HepG2 (cell line): ENCODE results near the gene ZNF326. TPM values are rescaled to one million over a fixed set of nuclear protein-coding genes. Genes with fewer than 3 reads are reported as not detected.
A peak's percentile ranks its signal among the peaks of the same experiment; 100 is the strongest.

Experiments used
- ATAD3A ChIP-seq: sonication (generic); formaldehyde crosslinking; IDR thresholded peaks from 2 replicates; pipeline ENCODE4 v1.4.0; 2020; ENCODE audit warnings: missing genetic modification reagents
- ATM ChIP-seq: fragments of 450-650 bp; IDR thresholded peaks from 2 replicates; pipeline ENCODE4 v1.7.1; 2017; ENCODE audit warnings: mild to moderate bottlenecking, borderline replicate concordance
- DNMT1 ChIP-seq: sonication (generic); formaldehyde crosslinking; IDR thresholded peaks from 2 replicates; pipeline ENCODE4 v1.5.1; 2020; ENCODE audit warnings: mild to moderate bottlenecking, missing genetic modification reagents
- FOXK2 ChIP-seq: fragments of 450-650 bp; IDR thresholded peaks from 2 replicates; pipeline ENCODE4 v1.6.1; 2016
- GRHL1 ChIP-seq: sonication (generic); formaldehyde crosslinking; conservative IDR thresholded peaks from 2 replicates; pipeline ENCODE4 v1.8.0; 2022; ENCODE audit warnings: missing genetic modification reagents
- HDAC1 ChIP-seq: sonication (generic); formaldehyde crosslinking; IDR thresholded peaks from 2 replicates; pipeline ENCODE4 v1.5.1; 2020; ENCODE audit warnings: mild to moderate bottlenecking, missing genetic modification reagents
- KMT2A ChIP-seq: sonication (generic); formaldehyde crosslinking; IDR thresholded peaks from 2 replicates; pipeline ENCODE4 v1.4.0; 2020; ENCODE audit warnings: missing genetic modification reagents
- NFIB ChIP-seq: sonication (generic); formaldehyde crosslinking; IDR thresholded peaks from 2 replicates; pipeline ENCODE4 v1.9.0; 2021; ENCODE audit warnings: missing genetic modification reagents, mild to moderate bottlenecking, borderline replicate concordance
- RFXANK ChIP-seq: IDR thresholded peaks from 2 replicates; pipeline ENCODE4 v1.6.1; 2016
- SAP130 ChIP-seq: IDR thresholded peaks from 2 replicates; pipeline ENCODE4 v1.6.1; 2016; ENCODE audit warnings: low read depth
- SMAD9 ChIP-seq: sonication (generic); formaldehyde crosslinking; IDR thresholded peaks from 2 replicates; pipeline ENCODE4 v1.5.1; 2020; ENCODE audit warnings: mild to moderate bottlenecking, missing genetic modification reagents
- TFDP2 ChIP-seq: sonication (generic); formaldehyde crosslinking; IDR thresholded peaks from 2 replicates; pipeline ENCODE4 v1.4.0; 2020; ENCODE audit warnings: missing genetic modification reagents
- TOPORS ChIP-seq: sonication (generic); formaldehyde crosslinking; IDR thresholded peaks from 2 replicates; pipeline ENCODE4 v1.8.0; 2023; ENCODE audit warnings: mild to moderate bottlenecking, missing genetic modification reagents
- ZFP41 ChIP-seq: sonication (generic); formaldehyde crosslinking; IDR thresholded peaks from 2 replicates; pipeline ENCODE4 v1.4.0; 2020; ENCODE audit warnings: mild to moderate bottlenecking, missing genetic modification reagents, borderline replicate concordance
- ZFP62 ChIP-seq: sonication (generic); formaldehyde crosslinking; IDR thresholded peaks from 2 replicates; pipeline ENCODE4 v1.4.0; 2020; ENCODE audit warnings: missing genetic modification reagents
- ZFP82 ChIP-seq: sonication (generic); formaldehyde crosslinking; IDR thresholded peaks from 2 replicates; pipeline ENCODE4 v1.5.1; 2020; ENCODE audit warnings: mild to moderate bottlenecking, missing genetic modification reagents, borderline replicate concordance
- ZFY ChIP-seq: sonication (generic); formaldehyde crosslinking; IDR thresholded peaks from 2 replicates; pipeline ENCODE4 v1.4.0; 2020; ENCODE audit warnings: missing genetic modification reagents
- ZNF121 ChIP-seq: sonication (generic); formaldehyde crosslinking; IDR thresholded peaks from 2 replicates; pipeline ENCODE4 v1.5.0; 2020; ENCODE audit warnings: mild to moderate bottlenecking, missing genetic modification reagents
- ZNF205 ChIP-seq: IDR thresholded peaks from 2 replicates; pipeline ENCODE4 v1.6.1; 2018; ENCODE audit warnings: missing biosample characterization, missing genetic modification reagents
- ZNF251 ChIP-seq: sonication (generic); formaldehyde crosslinking; IDR thresholded peaks from 2 replicates; pipeline ENCODE4 v1.9.0; 2021; ENCODE audit warnings: mild to moderate bottlenecking, missing genetic modification reagents
- ZNF337 ChIP-seq: sonication (generic); formaldehyde crosslinking; IDR thresholded peaks from 2 replicates; pipeline ENCODE4 v1.5.1; 2020; ENCODE audit warnings: missing genetic modification reagents, low read depth, mild to moderate bottlenecking, borderline replicate concordance
- ZNF441 ChIP-seq: sonication (generic); formaldehyde crosslinking; IDR thresholded peaks from 2 replicates; pipeline ENCODE4 v1.7.0; 2021; ENCODE audit warnings: missing genetic modification reagents, borderline replicate concordance
- ZNF484 ChIP-seq: sonication (generic); formaldehyde crosslinking; IDR thresholded peaks from 2 replicates; pipeline ENCODE4 v1.5.1; 2020; ENCODE audit warnings: mild to moderate bottlenecking, low read depth, missing genetic modification reagents, borderline replicate concordance
- ZNF616 ChIP-seq: sonication (generic); formaldehyde crosslinking; IDR thresholded peaks from 2 replicates; pipeline ENCODE4 v1.5.0; 2020; ENCODE audit warnings: low read depth, mild to moderate bottlenecking, missing genetic modification reagents
- ZNF703 ChIP-seq: sonication (generic); formaldehyde crosslinking; IDR thresholded peaks from 2 replicates; pipeline ENCODE4 v1.5.1; 2020; ENCODE audit warnings: missing genetic modification reagents, mild to moderate bottlenecking, moderate library complexity, borderline replicate concordance
- ZSCAN12 ChIP-seq: sonication (generic); formaldehyde crosslinking; IDR thresholded peaks from 2 replicates; pipeline ENCODE4 v1.9.0; 2021; ENCODE audit warnings: mild to moderate bottlenecking, missing genetic modification reagents
- ZSCAN25 ChIP-seq: sonication (generic); formaldehyde crosslinking; IDR thresholded peaks from 2 replicates; pipeline ENCODE4 v1.8.0; 2022; ENCODE audit warnings: mild to moderate bottlenecking, missing genetic modification reagents
- polyA plus RNA-seq, 8 experiments: library from polyadenylated mRNA; depleted of rRNA in 3 of 8; stranded (reverse) in 7 of 8; unstranded in 1 of 8; fragments of >200 nt; fragmentation: Illumina TruSeq in 4 of 8; extraction: Trizol in 4 of 8; gene quantifications; 2 replicates each; pipeline versions ENCODE4 v1.2.1 to v1.2.3, GENCODE V29; 2011 to 2016; ENCODE audit warnings: low read depth in 4 of 8, missing spikeins in 1 of 8, mixed read lengths in 1 of 8; ENCODE audit not compliant: insufficient read depth in 1 of 8
- total RNA-seq, 5 experiments: library from RNA; depleted of rRNA; stranded (reverse); fragments of >200 nt; fragmentation: Illumina TruSeq; extraction: Trizol; gene quantifications; 2 replicates each; pipeline ENCODE4 v1.2.3, GENCODE V29; 2016; ENCODE audit warnings: low read depth in 1 of 5
- TF ChIP-seq, protein P1 (sequence below): sonication (generic); formaldehyde crosslinking; IDR thresholded peaks from 2 replicates; pipeline ENCODE4 v1.5.1; 2020; ENCODE audit warnings: mild to moderate bottlenecking, moderate library complexity, missing genetic modification reagents

ZNF326 gene
- total and polyA plus RNA-seq, 2 of the 13 experiments (the other 11 are each of a cell fraction or from before 2014, with no cell fraction given), result 6.3 to 16.4 TPM

DNA sequence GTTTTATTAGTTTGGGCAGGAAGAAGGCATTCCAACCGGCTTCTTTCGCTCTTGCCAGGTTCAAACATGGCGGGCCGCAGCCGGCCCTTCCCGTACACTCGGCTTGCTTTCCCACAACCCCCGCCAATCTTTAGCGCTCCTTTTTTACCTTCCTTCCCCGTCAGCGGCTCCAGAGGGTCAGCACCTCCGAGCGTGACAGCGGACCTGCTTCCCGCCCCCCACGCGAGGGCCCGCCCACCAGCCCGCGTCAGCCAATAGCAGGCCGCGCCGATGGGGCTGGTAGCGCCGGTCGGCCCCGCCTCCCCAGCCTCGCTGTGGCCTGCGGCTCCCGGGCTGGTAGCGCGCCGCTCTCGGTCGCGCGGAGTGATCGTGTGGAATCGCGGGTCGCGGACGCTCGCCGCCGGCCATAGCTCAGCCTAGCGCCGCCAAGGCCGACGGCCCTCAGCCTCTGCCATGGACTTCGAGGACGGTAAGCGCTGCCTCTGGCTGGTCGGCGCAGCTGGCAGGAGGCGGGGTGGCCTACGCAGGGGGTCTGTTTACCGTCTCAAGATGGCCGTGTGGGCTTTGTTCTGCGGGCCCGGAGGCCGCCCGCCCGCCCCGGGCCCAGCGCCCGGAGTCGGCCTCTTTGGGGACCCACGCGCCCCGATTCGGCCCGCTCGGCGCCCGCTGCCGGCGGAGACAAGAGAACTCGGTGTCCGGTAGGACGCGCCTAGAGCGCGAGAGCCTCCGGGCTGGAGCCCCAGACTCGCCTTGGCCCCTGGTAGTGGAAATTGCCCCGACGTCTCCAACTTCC is at the start of gene ZNF326 (continued):
- 0 out of 2 replicates have a peak, but pooled peaks have one; percentile 25 for TF ChIP-seq ZSCAN12 (CRISPR knock-in tag)
- TF ChIP-seq HDAC1, result peak; percentile 92
- TF ChIP-seq ATM, result no peak
- TF ChIP-seq, protein P1, sequence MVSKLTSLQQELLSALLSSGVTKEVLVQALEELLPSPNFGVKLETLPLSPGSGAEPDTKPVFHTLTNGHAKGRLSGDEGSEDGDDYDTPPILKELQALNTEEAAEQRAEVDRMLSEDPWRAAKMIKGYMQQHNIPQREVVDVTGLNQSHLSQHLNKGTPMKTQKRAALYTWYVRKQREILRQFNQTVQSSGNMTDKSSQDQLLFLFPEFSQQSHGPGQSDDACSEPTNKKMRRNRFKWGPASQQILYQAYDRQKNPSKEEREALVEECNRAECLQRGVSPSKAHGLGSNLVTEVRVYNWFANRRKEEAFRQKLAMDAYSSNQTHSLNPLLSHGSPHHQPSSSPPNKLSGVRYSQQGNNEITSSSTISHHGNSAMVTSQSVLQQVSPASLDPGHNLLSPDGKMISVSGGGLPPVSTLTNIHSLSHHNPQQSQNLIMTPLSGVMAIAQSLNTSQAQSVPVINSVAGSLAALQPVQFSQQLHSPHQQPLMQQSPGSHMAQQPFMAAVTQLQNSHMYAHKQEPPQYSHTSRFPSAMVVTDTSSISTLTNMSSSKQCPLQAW (CRISPR knock-in tag), result no peak
- TF ChIP-seq GRHL1, result no peak
- TF ChIP-seq ZNF703 (CRISPR knock-in tag), result peak; percentile 71; the same call in 1 of the 2 replicates
- peak; percentile 77; the same call in 1 of the 2 replicates for TF ChIP-seq KMT2A
- TF ChIP-seq ATAD3A (CRISPR knock-in tag), result no peak
- TF ChIP-seq ZFP62 (CRISPR knock-in tag), result no peak
- peak; percentile 87; the same call in 1 of the 2 replicates for TF ChIP-seq ZNF441
- no peak for TF ChIP-seq ZNF251 (CRISPR knock-in tag)
- TF ChIP-seq TOPORS (CRISPR knock-in tag), result peak; percentile 53; the same call in 1 of the 2 replicates
- TF ChIP-seq FOXK2, result no peak
- TF ChIP-seq TFDP2, result peak; percentile 94
- TF ChIP-seq SMAD9 (CRISPR knock-in tag), result no peak
- peak; percentile 88 for TF ChIP-seq ZNF205 (CRISPR knock-in tag)
- TF ChIP-seq ZNF337 (CRISPR knock-in tag), result peak; percentile 41; the same call in 1 of the 2 replicates
- peak; percentile 24; the same call in 1 of the 2 replicates for TF ChIP-seq ZNF616 (CRISPR knock-in tag)
- TF ChIP-seq DNMT1 (CRISPR knock-in tag), result no peak; the same call in 1 of the 2 replicates
- no peak for TF ChIP-seq ZNF121 (CRISPR knock-in tag)
- peak; percentile 99 for TF ChIP-seq ZFY (CRISPR knock-in tag)
- 0 out of 2 replicates have a peak, but pooled peaks have one; percentile 66 for TF ChIP-seq RFXANK (CRISPR knock-in tag)
- peak; percentile 43; the same call in 1 of the 2 replicates for TF ChIP-seq ZSCAN25 (CRISPR knock-in tag)
- no peak for TF ChIP-seq ZNF484 (CRISPR knock-in tag)
- TF ChIP-seq NFIB (CRISPR knock-in tag), result no peak
- peak; percentile 79; the same call in 1 of the 2 replicates for TF ChIP-seq ZFP82 (CRISPR knock-in tag)
- 0 out of 2 replicates have a peak, but pooled peaks have one; percentile 75 for TF ChIP-seq ZFP41
- peak; percentile 83 for TF ChIP-seq SAP130 (CRISPR knock-in tag)
